Activated CD4-positive, alpha-beta T cell treated with anti-CD3 and anti-CD28 coated beads for 24 hours (primary cell): Measurements from ENCODE around the gene NPNT.

Experiments used
- DNase-seq, 2 donors: peaks; one replicate each; pipeline ENCODE4 v3.0.0-alpha.2; 2020; ENCODE audit warnings: low read depth in 2 of 2

Gene NPNT

GRCh38 chr4:105917171-105917685, 22.0 kb downstream of the NPNT start:
- no peak for DNase-seq

- no peak for DNase-seq
Measured at GRCh38 chr4:105921301-105921700, 26.0 kb downstream of the NPNT start.

- no peak for DNase-seq
Measured at GRCh38 chr4:105923497-105924238, 28.4 kb downstream of the NPNT start.

GRCh38 chr4:105924341-105924740, 29.1 kb downstream of the NPNT start:
- DNase-seq: no peak

- DNase-seq: no peak
Measured at GRCh38 chr4:105930698-105931097, 35.4 kb downstream of the NPNT start.

GRCh38 chr4:105933083-105933482, 37.8 kb downstream of the NPNT start:
- no peak for DNase-seq

- no peak for DNase-seq
Measured at GRCh38 chr4:105934386-105934785, 39.1 kb downstream of the NPNT start.

GRCh38 chr4:105936901-105937300, 41.6 kb downstream of the NPNT start:
- no peak for DNase-seq

GRCh38 chr4:105937759-105938158, 42.5 kb downstream of the NPNT start:
- DNase-seq: no peak

GRCh38 chr4:105943234-105943633, 48.0 kb downstream of the NPNT start:
- DNase-seq: no peak

- no peak for DNase-seq
Measured at GRCh38 chr4:105944540-105944939, 49.3 kb downstream of the NPNT start.

- no peak for DNase-seq
Measured at GRCh38 chr4:105946771-105947170, 51.5 kb downstream of the NPNT start.

GRCh38 chr4:105950701-105951100, 55.4 kb downstream of the NPNT start:
- no peak for DNase-seq

- no peak for DNase-seq
Measured at GRCh38 chr4:105951198-105951597, 55.9 kb downstream of the NPNT start.

GRCh38 chr4:105952591-105952990, 57.3 kb downstream of the NPNT start:
- DNase-seq: no peak

GRCh38 chr4:105956569-105956968, 61.3 kb downstream of the NPNT start:
- no peak for DNase-seq

- no peak for DNase-seq
Measured at GRCh38 chr4:105957680-105958079, 62.4 kb downstream of the NPNT start.

- no peak for DNase-seq
Measured at GRCh38 chr4:105963461-105964400, 68.5 kb downstream of the NPNT start.

GRCh38 chr4:105965183-105965800, 70.0 kb downstream of the NPNT start:
- no peak for DNase-seq

- DNase-seq: no peak
Measured at GRCh38 chr4:105966051-105966450, 70.8 kb downstream of the NPNT start.

- DNase-seq: no peak
Measured at GRCh38 chr4:105967058-105967658, 71.9 kb downstream of the NPNT start.

GRCh38 chr4:105969575-105969974, 74.3 kb downstream of the NPNT start:
- no peak for DNase-seq
